GM18951 (cell line): Measurements from ENCODE around the gene MYBPC2.

ENCODE experiments used
- POLR2A ChIP-seq: IDR thresholded peaks from 4 replicates; pipeline ENCODE4 v1.6.1; 2011; ENCODE audit warnings: mild to moderate bottlenecking; ENCODE audit not compliant: insufficient read length, insufficient read depth; ENCODE audit errors: extremely low read depth
- in situ Hi-C: fragments of 300-500 bp; cut with MboI; formaldehyde crosslinking; loops from one replicate; pipeline ENCODE4 v1.12.0; 2022; ENCODE audit warnings: low sequenced_read_pairs, mixed read lengths, inconsistent platforms; ENCODE audit not compliant: unreplicated experiment

The MYBPC2 gene

GRCh38 chr19:50514346-50515167, 81.9 kb downstream of the MYBPC2 start:
- no peak for TF ChIP-seq POLR2A

GRCh38 chr19:50515168-50515561, 82.5 kb downstream of the MYBPC2 start:
- in situ Hi-C loops, result no loop called here
- no peak for TF ChIP-seq POLR2A

More at GRCh38 chr19:50514346-50515167, 81.9 kb downstream of the MYBPC2 start:
- in situ Hi-C loops, result no loop called here
